GM21423 (cell line): Measurements from ENCODE around the gene BRD3OS.

Experiments used
- ATAC-seq: cut with Tn5 transposase; IDR thresholded peaks from one replicate; pipeline ENCODE4 v1.9.1; 2021; ENCODE audit warnings: mild to moderate bottlenecking, moderate library complexity; ENCODE audit not compliant: unreplicated experiment

Gene BRD3OS

DNA sequence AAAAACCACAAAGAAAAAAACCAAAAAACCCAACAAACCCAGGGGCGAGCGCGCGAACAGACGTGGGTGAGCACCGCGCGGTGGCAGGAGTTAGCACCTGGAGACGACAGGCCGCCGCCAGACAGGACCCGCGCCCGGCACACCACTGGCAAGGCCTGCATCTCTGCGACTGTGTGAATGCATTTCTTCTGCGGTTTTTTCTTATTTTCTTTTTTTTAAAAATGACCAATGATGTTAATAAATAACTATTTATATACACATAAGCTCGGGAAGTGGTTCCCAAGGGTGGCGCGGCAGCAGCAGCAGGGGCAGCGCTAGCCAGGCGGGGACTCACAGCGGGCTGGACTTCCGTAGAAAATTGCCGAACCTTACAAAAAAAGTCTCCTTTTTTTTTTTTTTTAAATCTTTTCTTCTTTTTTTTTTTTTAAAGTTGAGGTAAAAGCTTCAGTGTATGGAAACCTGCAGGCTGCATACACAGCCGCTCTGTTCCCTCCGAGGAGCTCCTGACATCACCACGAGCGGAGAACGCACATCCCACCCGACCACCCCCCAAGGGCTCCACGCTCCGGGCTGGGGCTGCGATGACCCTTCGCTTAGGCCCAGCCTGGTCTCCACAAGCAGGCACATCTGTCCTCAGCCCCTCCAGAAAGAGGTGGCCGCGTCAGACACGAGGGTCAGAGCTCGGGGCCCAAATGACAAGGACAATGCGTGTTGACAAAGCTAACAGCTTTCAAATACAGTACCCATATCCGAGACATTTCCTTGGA is 7.4 kb downstream of the BRD3OS start:
- ATAC-seq: no peak

DNA sequence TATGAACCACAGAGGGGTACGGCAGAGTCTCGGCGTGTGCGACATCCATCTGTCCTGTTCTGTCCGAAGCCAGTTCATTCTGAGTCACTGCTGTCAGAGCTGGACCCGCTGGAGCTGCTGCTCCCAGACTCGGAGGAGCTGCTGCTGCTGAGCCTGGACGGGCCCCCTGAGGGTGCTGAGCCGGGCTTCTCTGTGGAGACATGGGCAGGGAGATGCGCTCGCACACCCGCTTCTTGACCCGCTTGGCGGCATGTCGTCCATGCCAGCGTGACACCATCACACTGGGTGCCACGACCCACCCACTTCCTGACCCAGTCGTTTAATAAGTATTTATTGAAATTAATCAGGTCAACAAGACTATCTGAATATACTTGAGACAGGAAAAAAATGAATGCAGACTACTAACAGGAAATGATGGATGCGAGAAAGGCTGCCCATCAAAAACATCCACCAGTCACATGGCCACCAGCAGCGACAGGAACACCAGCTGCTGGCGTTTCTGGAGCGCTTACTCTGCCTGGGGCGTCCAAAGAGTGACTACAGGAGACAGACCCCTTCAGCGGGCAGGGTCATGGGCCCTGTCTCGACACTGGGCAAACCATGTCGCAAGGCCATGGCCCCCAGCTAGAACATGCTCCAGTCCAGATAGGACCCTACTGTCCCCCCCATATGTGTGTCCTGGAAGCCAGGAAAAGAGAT is 8.4 kb downstream of the BRD3OS start:
- ATAC-seq: no peak

DNA sequence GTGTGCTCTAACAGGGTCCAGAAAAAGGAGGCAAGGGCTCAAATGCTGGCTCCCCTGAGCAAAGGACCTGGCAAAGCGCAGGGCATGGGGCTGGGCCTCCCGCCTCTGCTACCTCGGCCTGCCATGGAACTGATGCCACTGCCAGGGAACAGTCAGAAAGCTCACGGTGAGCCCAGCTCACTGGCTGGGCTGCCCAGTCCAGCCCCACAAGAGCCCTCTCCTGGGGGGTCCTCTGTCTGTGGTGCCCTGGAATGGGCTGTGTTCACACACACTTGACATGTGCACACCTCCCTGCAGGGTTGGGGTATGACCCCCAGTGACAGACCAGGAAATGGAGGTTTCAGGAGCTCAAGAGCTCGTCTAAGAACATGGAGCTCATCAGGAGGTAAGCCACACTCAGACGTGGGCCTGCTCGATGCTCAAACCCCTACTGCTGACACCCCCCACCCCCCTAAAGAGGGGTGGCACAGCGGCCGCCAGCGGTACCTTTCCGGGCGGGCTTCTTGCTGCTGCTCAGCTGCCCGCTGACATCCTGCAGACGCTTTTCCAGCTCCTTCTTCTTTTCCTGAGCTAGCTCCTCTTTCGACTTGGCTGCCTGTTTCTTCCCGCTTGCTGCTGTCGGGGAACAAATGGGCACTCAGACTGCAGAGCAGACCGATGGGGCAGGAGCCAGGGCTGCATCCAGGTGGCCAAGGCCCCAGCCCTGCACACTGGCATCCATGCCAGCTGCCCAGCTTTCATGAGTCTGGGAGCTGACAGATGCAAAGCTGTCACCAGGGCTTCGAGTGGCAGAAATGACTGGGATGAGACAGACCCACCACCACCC is 9.1 kb downstream of the BRD3OS start:
- ATAC-seq: no peak

DNA sequence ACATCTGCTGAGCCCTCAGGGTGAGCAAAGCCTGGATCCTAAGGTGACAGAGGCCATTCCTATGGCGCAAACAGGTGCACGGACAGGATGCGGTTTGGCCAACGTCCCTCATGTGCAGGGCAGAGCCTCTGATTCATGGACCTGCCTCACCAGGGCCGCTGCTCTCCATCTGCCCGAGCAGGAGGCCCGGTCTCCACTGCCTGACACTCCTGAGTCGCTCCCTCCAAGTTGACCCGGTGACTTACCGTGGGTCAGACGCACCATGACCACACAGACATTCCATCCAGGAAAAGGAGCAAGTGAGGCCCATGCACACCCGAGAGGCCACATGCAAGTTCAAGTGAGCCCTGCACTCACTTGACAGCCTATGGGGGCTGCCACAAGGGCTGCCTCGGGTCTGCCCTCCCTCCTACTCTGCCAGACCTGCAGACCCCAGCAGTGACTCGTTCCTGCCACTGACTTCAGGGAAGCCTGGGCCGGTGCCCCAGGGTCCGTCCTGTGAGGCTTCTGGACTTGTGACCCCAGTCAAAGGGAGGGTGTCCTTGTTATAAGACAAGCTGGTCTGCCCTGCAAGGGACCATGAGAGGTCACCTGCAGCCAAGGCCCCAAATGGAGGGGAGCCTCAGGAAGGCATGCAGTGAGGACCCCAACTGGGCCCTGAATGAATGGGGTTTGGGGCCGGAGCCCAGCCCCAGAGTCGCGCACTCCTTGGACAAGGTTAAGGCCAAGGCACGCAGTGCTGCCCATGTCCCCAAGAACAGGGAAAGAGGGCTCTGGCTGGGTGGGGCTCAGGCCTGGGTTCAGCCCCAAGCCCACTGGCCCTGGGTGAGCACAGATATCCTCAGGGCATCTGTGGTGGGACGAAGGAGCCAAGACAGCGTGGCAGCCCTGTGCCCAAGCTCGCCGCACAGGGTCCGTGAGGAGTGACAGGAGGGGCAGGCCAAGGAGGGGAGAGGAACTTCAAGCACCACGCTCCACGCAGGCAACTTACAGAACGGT is 10.1 kb downstream of the BRD3OS start:
- ATAC-seq: no peak

DNA sequence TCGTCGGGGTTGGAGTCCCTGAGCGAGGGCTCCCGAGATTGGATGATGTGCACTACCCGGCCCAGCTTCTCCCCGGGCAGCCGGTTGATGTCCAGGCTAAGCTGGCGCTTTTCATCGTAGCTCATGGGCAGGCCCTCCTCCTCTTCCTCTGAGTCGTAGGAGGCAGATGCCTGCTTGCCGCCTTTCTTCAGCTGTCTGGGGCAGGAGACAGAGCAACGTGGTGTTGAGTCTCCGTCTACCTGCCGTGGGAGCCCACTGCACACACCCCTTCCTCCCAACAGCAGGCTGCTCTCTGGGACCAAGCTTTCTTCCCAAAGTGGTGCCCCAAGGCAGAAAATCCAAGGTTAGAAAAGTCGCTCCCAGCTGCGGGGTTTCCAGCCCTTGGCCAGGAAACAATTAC is 10.8 kb downstream of the BRD3OS start:
- ATAC-seq: no peak

DNA sequence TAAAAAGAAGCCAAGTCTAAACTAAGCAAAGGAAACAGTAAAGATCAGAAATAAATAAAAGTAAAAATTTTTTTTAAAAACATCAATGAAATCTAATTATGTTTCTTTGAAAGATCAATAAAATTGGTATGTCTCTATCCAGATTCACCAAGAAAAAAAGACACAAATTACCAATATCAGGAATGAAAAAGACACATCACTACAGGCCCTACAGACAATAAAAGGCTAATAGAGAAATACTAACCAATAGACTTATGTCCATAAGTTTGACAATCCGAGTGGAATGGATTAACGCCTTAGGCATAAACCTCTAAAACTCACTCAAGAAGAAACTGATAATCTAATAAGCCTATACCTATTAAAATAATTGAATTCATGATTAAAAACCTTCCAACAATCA is 12.4 kb downstream of the BRD3OS start:
- ATAC-seq: no peak

DNA sequence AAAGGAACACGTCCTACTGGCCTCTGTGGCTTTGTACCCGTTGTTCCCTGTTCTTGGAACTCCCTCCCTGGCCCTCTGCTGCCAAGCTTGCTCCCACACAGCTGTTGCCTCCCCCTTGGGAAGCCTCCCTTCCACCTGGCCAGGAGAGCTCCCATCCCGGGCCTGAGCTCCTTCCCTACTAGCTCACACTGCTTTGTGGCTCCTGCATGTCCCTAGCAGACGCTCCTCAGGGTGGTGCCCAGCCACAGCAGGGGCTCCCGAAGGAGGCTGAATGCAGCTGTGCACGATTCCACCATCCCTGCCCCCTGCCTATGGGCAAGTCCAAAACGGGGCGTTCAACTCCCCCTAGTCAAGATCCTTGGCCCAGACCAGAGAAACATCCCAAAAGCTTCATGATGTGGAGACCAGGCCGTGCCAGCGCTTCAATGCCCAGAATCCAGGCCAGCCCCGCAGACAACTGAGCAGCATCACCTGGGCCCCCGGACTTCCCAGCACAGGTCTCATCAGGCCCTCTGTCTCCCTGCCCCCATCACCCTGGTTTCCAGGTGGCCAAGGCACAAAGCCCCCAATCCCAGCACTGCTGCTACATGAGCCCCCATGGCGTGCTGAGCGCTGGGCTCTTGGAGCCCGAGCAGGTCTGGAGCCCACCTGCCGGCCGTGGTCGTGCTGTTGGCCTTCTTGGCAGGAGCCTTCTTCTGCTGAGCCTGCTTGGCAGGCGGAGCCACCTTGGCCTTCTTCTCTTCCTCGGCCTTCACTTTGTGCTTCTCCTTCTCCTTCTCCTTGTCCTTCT is 14.3 kb downstream of the BRD3OS start:
- ATAC-seq: no peak

DNA sequence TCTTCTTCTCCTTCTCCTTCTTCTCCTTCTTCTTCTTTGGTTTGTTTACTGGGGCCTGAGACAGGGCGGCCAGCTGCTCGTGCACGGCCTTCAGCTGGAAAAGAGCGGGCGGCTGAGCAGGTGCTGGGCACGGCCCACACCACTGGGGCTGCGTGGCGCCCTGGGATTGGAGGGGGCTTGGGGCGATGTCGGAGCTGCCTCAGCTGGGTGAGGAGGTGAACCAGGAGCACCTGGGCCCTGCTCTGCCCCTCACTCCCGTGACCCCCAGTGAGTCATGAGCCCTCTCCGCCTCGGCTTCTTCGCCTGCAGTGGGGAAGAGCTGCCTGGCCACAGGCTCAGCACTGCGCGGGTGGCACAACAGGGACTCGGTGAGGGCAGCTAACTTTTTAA is 14.9 kb downstream of the BRD3OS start:
- no peak for ATAC-seq

DNA sequence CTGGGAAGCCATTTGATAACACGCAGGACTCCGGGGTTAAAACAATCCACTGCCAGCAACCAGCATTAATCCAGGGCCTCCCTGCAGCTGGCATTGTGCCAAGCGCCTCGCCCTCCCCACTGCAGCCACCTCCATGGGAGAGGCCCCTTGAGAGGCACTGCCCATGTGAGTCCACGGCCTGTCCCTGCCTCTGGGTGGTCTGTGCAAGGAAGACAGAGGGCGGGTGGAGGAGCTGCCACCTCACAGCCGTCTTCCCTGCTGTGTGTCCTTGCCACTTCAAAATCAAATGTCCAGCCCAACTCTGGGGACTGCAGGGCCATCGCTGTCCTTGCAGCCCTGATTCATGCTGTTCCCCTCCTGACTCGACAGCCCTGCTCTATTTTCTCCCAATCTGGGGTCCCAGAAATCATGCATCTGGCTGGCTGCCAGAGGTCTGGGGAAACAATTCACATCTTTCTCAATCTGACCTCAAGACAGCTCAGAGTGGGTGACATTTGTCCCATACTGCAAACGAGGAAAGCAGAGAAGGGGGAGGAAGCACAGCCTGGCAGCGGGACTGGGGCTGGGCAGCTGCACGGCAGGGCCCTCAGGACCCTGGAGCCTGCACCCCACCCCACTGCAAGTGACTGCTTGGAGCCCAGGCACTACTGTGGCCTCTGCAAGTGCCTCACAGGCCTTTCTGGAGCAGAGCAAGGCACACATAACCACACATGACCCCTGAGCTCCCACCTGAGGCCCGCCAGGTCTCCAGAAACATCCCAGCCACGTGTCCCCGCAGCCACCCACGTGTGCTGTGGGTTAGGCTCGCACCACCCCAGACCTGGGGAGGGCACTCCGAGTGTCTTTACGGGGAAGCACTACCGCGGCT is 15.7 kb downstream of the BRD3OS start:
- ATAC-seq: no peak

DNA sequence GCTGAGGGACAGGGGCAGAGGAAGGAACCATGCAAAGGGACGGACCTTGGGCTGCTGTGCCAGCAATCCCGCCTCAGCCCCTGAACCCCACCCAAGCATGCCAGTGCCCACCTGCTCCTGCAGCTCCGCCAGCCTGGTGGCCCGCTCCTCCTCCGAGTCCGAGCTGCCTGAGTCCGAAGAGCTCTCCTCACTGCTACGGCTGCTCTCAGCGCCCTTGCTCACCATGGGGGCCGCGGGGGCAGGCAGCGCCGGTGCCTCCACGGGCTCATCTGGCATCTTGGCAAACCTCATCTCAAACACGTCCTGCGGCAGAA is 16.3 kb downstream of the BRD3OS start:
- no peak for ATAC-seq

DNA sequence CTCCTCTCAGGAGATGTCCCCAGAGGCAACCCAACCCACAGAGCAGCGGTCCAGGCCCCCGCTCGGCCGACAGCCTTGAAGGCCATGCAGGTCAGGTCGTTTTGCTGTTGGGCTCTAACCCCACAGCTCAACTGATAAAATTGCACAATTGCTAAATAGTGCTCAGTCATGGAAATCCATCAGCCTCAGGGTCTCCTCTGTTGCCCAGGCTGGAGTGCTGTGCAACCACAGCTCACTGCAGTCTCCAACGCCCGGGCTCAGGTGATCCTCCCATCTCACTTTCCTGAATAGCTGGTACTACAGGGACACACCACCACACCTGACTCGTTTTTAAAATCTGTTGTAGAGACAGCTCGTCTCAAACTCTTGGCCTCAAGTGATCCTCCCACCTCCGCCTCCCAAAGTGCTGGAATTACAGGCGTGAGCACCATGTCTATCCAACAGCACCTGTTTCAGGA is 18.3 kb downstream of the BRD3OS start:
- no peak for ATAC-seq

DNA sequence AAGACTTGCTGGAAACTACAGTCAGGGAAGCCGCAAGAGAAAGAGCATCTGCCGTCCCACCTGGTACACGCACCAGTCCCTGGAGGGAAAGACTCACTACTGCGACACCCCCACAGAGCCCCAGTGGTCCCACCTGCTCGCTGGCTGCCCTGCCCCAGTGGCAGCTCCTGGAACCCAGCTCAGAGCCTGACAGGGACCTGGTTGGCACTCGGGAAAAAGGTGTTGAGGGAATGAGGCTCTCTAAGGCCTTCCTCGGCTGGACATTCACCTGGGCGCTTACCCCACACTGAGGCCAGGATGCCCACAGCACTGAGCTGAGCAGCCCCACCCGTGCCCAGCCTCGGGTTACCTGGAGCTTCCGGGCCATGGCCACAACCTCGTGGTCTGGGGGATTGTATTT is 19.7 kb downstream of the BRD3OS start:
- no peak for ATAC-seq

DNA sequence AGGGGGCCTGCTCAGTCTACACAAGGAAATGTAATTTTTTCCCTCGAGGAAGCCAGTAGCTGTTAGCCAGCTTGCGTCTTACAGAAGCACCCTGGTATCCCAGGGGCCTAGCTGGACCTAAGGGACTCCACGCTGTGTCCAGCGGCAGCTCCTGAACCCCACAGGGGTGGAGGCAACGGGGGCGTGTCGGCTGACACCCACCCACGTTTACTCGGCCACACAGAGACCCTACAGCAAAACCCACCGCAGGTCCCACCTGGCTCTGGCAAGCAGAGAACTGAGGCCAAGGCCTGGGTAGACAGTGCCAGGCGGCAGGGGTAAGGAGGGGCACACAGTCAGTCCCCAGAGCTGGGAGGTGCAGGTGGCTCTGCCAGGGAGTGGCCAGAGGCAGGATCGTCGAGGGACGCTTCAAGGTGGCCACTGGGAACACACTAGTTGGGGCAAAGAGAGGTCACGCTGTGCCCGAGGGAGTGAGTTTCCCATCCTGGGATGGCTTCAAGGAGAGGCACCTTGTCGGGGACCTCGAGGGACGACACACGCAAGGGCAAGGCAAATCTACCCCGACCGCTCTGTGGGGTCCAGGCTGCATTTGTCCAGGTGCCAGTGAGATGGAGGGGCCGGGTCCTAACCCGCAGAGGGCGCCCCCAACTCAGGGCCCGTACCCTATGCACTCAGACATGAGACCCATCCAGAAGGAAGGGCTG is 20.7 kb downstream of the BRD3OS start:
- ATAC-seq: no peak

DNA sequence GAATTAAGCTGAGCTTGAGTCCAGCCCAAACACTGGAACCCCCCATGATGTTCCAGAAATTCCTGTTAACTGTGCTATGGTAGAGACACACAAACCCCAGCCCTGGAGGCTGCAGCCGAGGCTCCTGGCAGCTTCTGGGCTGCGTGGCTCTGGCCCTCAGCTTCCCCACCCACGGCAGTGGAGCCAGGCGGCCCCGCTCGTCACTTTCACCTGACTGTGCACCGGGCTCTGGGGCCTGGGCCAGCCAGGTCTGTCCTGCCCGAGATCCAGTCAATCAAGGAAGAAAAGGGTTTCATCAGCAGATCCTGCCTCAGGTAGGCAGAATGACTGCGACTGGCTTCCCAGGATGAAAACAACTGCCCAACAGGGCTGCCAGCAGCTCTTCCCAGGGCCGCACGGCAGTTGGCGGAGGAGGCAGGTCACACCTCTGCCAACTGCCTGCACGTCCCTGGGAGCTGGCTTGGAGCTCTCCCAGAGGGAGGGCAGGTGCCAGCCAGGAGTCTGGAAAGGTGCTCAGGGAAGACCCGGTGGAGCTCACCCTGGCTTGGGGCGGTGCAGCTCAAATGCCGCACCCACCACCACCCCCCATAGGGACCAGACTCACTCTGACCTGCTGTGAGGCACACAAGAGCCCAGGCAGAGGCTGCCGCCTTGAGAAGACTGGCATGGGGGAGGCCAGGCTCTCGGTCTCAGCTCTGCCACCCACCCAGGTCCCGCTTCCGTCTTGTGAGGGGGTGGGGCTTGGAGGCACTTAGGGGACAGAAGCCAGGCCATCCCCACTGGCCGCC is 21.8 kb downstream of the BRD3OS start:
- ATAC-seq: no peak

DNA sequence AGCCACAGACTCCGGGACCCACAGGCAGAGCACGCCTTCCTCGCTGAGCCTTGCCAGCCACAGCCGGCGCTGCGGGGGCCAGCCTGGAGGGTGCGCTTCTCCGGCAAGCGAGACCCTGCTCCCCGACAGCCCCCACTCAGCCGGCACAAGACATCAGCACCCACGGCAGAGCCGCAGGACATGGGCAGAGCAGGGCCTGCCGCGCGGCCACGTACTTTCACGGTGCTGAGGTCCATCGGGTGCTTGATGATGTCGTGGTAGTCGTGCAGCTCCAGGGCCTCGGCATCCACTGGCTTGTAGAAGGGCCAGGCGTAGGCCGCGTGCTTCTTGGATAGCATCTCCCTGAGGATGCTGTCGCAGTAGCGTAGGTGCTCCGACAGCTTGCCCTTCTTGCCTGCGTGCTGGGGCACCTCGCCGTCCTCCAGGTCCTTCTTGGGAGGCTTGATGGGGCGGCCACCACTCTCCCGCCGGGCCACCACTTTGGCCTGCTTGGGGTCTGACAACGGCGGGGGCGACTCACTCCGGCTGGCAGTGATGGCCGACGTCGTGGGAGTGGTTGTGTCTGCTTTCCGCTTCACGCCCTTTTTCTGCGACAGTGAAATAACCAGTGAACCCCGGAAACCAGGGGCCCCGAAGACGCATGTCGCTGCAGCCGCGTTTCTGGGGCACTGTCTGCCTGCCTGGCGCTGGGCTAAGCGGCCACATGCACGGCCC is 22.7 kb downstream of the BRD3OS start:
- ATAC-seq: no peak

DNA sequence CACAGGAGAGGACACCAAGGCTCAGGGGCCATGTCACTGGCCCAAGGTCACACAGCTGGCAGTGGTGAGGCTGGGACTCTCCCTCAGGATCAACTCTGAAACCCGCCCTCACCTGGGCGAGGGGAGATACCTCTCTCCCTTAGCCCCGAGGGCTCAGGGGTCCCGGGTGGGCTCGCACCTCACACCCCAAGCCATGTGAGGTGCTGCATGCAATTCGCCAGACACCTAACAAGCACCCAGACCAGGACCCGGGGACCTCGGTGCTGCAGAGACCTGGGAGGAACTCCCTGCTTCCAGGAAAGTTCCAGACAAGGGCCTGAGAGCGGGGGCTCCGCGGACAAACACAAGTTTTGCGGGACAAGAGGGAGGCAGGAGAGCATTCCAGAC is 23.3 kb downstream of the BRD3OS start:
- no peak for ATAC-seq

DNA sequence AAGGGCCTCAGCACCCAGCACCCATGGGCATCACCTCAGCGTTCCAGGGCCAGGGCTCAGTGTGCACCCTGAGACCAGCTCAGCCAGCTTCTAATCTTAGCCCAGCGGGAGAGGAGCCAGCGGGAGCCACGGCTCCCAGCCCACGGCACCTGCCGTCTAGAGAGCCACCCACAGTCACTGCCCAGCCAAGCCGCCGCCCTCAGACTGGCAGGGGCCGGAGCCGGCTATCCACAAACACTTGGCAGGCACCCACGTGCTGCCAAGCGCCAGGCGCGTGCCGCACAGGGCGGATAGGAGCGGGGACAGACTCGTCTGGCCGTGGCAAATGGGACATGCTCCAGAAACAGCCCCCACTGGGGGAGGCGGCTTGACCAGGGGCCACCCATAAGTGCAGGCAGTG is 24.0 kb downstream of the BRD3OS start:
- no peak for ATAC-seq
